SK-N-SH (cell line): Measurements from ENCODE around the gene NACC1. TPM values are rescaled to one million over a fixed set of nuclear protein-coding genes. Genes with fewer than 3 reads are reported as not detected.

Source experiments
- CTCF ChIA-PET: fragments of 300-600, 350-600 bp; formaldehyde crosslinking; extraction: SDS; loops from one replicate; lab custom pipeline; 2021; lab: Yijun Ruan, JAX
- POLR2A ChIA-PET: fragments of 350-600 bp; sonication (Branson Sonifier 250); formaldehyde crosslinking; extraction: SDS; loops from one replicate; lab custom pipeline; 2020; ENCODE audit warnings: antibody characterized with exemption, inconsistent platforms; lab: Yijun Ruan, JAX
- DNase-seq: peaks from one replicate; pipeline ENCODE4 v3.0.0; 2012
- H2AFZ ChIP-seq: fragments of 200-600 bp; sonication (generic); 2 replicates; pipeline ENCODE4 v1.8.1; 2016; ENCODE audit warnings: antibody characterized with exemption, mild to moderate bottlenecking, low read depth
- H3F3A ChIP-seq: fragments of 200-600 bp; sonication (generic); replicated peaks from 2 replicates; pipeline ENCODE3; 2016; ENCODE audit warnings: antibody characterized with exemption, mild to moderate bottlenecking; ENCODE audit not compliant: insufficient read depth
- H3K27ac ChIP-seq, 2 experiments: fragments of 200-500 bp in 1 of 2; fragments of 200-600 bp in 1 of 2; sonication (Bioruptor generic) in 1 of 2; sonication (generic), shearing (Covaris generic) in 1 of 2; 2 replicates each; pipeline versions ENCODE4 v1.5.1 to v1.6.1; 2014 to 2016; ENCODE audit warnings: low read depth in 2 of 2, inconsistent platforms in 1 of 2, low read length in 1 of 2, mild to moderate bottlenecking in 1 of 2, mixed read lengths in 1 of 2
- H3K27me3 ChIP-seq: fragments of 200-600 bp; sonication (generic), shearing (Covaris generic); 2 replicates; pipeline ENCODE4 v1.6.1; 2016; ENCODE audit warnings: mixed run types; ENCODE audit not compliant: insufficient read depth
- H3K36me3 ChIP-seq, 2 experiments: fragments of 200-500 bp in 1 of 2; fragments of 200-600 bp in 1 of 2; sonication (Bioruptor generic) in 1 of 2; sonication (generic) in 1 of 2; replicated peaks in 1 of 2; 2 replicates each; pipeline versions ENCODE3 to v1.5.1; 2014 to 2016; ENCODE audit warnings: low read length in 1 of 2, mild to moderate bottlenecking in 1 of 2; ENCODE audit not compliant: insufficient read depth in 2 of 2, control insufficient read depth in 1 of 2
- H3K4me1 ChIP-seq, 2 experiments: fragments of 200-500 bp in 1 of 2; fragments of 200-600 bp in 1 of 2; sonication (Bioruptor generic) in 1 of 2; sonication (generic), shearing (Covaris generic) in 1 of 2; 2 replicates each; pipeline versions ENCODE4 v1.5.1 to v1.6.1; 2014 to 2016; ENCODE audit warnings: low read depth in 1 of 2, low read length in 1 of 2, mixed run types in 1 of 2; ENCODE audit not compliant: insufficient read depth in 2 of 2, control insufficient read depth in 1 of 2
- H3K4me2 ChIP-seq: fragments of 200-600 bp; sonication (generic), shearing (Covaris generic); 2 replicates; pipeline ENCODE4 v1.6.1; 2017; ENCODE audit warnings: mixed run types
- H3K4me3 ChIP-seq, 2 experiments: fragments of 200-500 bp in 1 of 2; fragments of 200-600 bp in 1 of 2; sonication (Bioruptor generic) in 1 of 2; sonication (generic), shearing (Covaris generic) in 1 of 2; 2 replicates each; pipeline versions ENCODE4 v1.5.1 to v1.8.1; 2014 to 2016; ENCODE audit warnings: low read depth in 2 of 2, inconsistent platforms in 1 of 2, low read length in 1 of 2, mild to moderate bottlenecking in 1 of 2, mixed read lengths in 1 of 2, moderate library complexity in 1 of 2
- H3K79me2 ChIP-seq: fragments of 200-600 bp; sonication (generic); 2 replicates; pipeline ENCODE4 v1.8.1; 2017; ENCODE audit warnings: mild to moderate bottlenecking; ENCODE audit not compliant: insufficient read depth
- H3K9ac ChIP-seq: fragments of 200-600 bp; sonication (generic); 2 replicates; pipeline ENCODE4 v1.6.1; 2017; ENCODE audit warnings: mixed run types
- H3K9me2 ChIP-seq: fragments of 200-600 bp; sonication (generic); 2 replicates; pipeline ENCODE4 v1.6.1; 2017; ENCODE audit warnings: mixed run types
- H3K9me3 ChIP-seq: fragments of 200-600 bp; sonication (generic); 2 replicates; pipeline ENCODE4 v1.6.1; 2017; ENCODE audit warnings: mixed run types, mild to moderate bottlenecking, moderate library complexity
- H4K20me1 ChIP-seq: fragments of 200-600 bp; sonication (generic); 2 replicates; pipeline ENCODE4 v1.6.1; 2017; ENCODE audit warnings: mild to moderate bottlenecking, mixed run types; ENCODE audit not compliant: insufficient read depth
- CHD2 ChIP-seq: fragments of 150-350 bp; IDR thresholded peaks from 2 replicates; pipeline ENCODE4 v1.6.1; 2018; ENCODE audit warnings: low read length; ENCODE audit not compliant: partially characterized antibody
- CTCF ChIP-seq: fragments of 200-600 bp; sonication (generic); IDR thresholded peaks from 2 replicates; pipeline ENCODE4 v1.6.1; 2017; ENCODE audit warnings: antibody characterized with exemption, mild to moderate bottlenecking, moderate library complexity
- EP300 ChIP-seq, 2 experiments: IDR thresholded peaks; 2 replicates each; pipeline versions ENCODE4 v1.4.0 to v1.6.1; 2012; ENCODE audit warnings: borderline replicate concordance in 1 of 2, low read depth in 1 of 2, low read length in 1 of 2
- FOXJ3 ChIP-seq: sonication (generic); formaldehyde crosslinking; IDR thresholded peaks from 2 replicates; pipeline ENCODE4 v1.5.1; 2020; ENCODE audit warnings: mild to moderate bottlenecking, missing genetic modification reagents
- FOXM1 ChIP-seq: IDR thresholded peaks from 2 replicates; pipeline ENCODE4 v1.4.0; 2012; ENCODE audit warnings: low read depth, mild to moderate bottlenecking
- IRF3 ChIP-seq: fragments of 150-350 bp; IDR thresholded peaks from 2 replicates; pipeline ENCODE4 v1.6.1; 2016; ENCODE audit warnings: mild to moderate bottlenecking, low read depth, low read length
- MXI1 ChIP-seq: IDR thresholded peaks from 2 replicates; pipeline ENCODE4 v1.6.1; 2012; ENCODE audit warnings: mild to moderate bottlenecking, low read depth, low read length, improper control_type of control experiment
- PBX3 ChIP-seq: IDR thresholded peaks from 2 replicates; pipeline ENCODE4; 2012
- RAD21 ChIP-seq: IDR thresholded peaks from 2 replicates; pipeline ENCODE4 v1.6.1; 2012; ENCODE audit warnings: mild to moderate bottlenecking, low read length
- RCOR1 ChIP-seq: fragments of 150-350 bp; IDR thresholded peaks from 2 replicates; pipeline ENCODE4 v1.6.1; 2017; ENCODE audit warnings: antibody characterized with exemption, low read length
- RFX5 ChIP-seq: IDR thresholded peaks from 2 replicates; pipeline ENCODE4 v1.6.1; 2012; ENCODE audit warnings: mild to moderate bottlenecking, improper control_type of control experiment, low read length
- RXRA ChIP-seq: IDR thresholded peaks from 2 replicates; pipeline ENCODE4 v1.4.0; 2012; ENCODE audit warnings: low read depth, mild to moderate bottlenecking, borderline replicate concordance
- SMC3 ChIP-seq: IDR thresholded peaks from 2 replicates; pipeline ENCODE4 v1.6.1; 2012; ENCODE audit warnings: low read depth, low read length, improper control_type of control experiment
- TCF12 ChIP-seq: IDR thresholded peaks from 2 replicates; pipeline ENCODE4 v1.4.0; 2012
- TEAD4 ChIP-seq: IDR thresholded peaks from 2 replicates; pipeline ENCODE4 v1.4.0; 2012; ENCODE audit warnings: mild to moderate bottlenecking, borderline replicate concordance; ENCODE audit not compliant: insufficient read depth
- YY1 ChIP-seq: IDR thresholded peaks from 2 replicates; pipeline ENCODE4 v1.4.0; 2012; ENCODE audit warnings: low read depth, mild to moderate bottlenecking
- WGBS: methylation state at CpG from one replicate; pipeline ENCODE4 v1.1.6; 2017; ENCODE audit warnings: low lambda C conversion rate; 5-methylcytosine and 5-hydroxymethylcytosine counted together
- polyA plus RNA-seq, 3 experiments: library from polyadenylated mRNA; depleted of rRNA; stranded (reverse); fragments of >200 nt; gene quantifications; 2 replicates each; pipeline ENCODE4 v1.2.3, GENCODE V29; 2012
- TF ChIP-seq, protein P1 (sequence below): IDR thresholded peaks from 2 replicates; pipeline ENCODE4 v1.4.0; 2012; ENCODE audit warnings: low read depth
- TF ChIP-seq, protein P2 (sequence below): IDR thresholded peaks from 2 replicates; pipeline ENCODE4 v1.4.0; 2012; ENCODE audit warnings: low read depth, borderline replicate concordance

Gene NACC1
- polyA plus RNA-seq, 1 of the 3 experiments (the other 2 are of a cell fraction): 127 TPM

GRCh38 chr19:13092606-13093235 is 25.3 kb upstream of the NACC1 start (continued):
- TF ChIP-seq CHD2: no peak

- DNase-seq: peak; percentile 92
- Histone ChIP-seq H3K9ac (no peak overlapping the region), H3K36me3 (peaks cover 0 to 5% of the 10 kb centered on the region in 2 experiments), H3K27ac (peak overlapping the region; percentile 27 to 99; a peak in 3 of 4 replicates), H3K27me3 (no peaks in the 10 kb centered on the region), H3K79me2 (no peaks in the 10 kb centered on the region), H3F3A (no peaks in the 10 kb centered on the region), H2AFZ (no peak overlapping the region), H4K20me1 (no peaks in the 10 kb centered on the region), H3K4me1 (peaks cover 19 to 76% of the 10 kb centered on the region in 2 experiments), H3K4me3 (no peak overlapping the region; a peak in 1 of 4 replicates), H3K4me2 (no peak overlapping the region), H3K9me3 (no peaks in the 10 kb centered on the region), H3K9me2 (no peaks in the 10 kb centered on the region)
- TF ChIP-seq SMC3 (peak; percentile 91), RAD21 (peak; percentile 98), MXI1 (no peak), CHD2 (no peak), CTCF (peak; percentile 88), YY1 (no peak)
- 23% methylated on average over 8 of the region's 12 CpGs for WGBS
- POLR2A ChIA-PET: interaction anchor here (0.9 to 1.9 kb wide), 7 partner anchors 32 to 128 kb away, joined by 3 to 12 read pairs (median 4); no protein-coding TSS in a partner anchor
- CTCF ChIA-PET: interaction anchor here (0.5 to 9.2 kb wide), 44 partner anchors 8 to 256 kb away, joined by 3 to 603 read pairs (median 6); partner anchors contain the start of genes DAND5, DNASE2, FARSA and LYL1
Observed at GRCh38 chr19:13093407-13094105, 24.5 kb upstream of the NACC1 start.

DNA sequence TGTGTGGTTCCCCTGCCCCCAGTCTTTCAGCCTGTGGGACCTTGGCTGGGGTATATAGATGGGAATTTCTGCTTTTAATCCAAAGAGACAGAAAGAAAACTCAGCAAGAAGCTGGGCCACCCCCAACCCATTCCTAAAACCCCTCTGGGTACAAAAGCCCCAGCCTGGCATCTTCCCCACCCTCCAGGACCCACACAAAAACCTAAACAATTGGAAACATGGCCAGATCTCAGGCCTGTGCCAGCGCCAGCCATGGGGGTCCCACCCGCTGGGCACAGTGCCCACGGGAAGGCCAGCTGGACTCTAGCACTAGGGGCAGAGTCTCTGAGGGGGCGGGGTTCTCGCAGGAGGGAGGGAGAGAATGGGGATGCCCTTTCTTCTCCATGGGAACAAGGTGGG is 24.0 kb upstream of the NACC1 start:
- Histone ChIP-seq H3K27ac (peak overlapping the region; percentile 27 to 99; a peak in 3 of 4 replicates), H3K9me2 (no peaks in the 10 kb centered on the region), H3K79me2 (no peaks in the 10 kb centered on the region; the same call in 1 of the 2 replicates), H3F3A (no peaks in the 10 kb centered on the region), H3K27me3 (no peaks in the 10 kb centered on the region), H3K4me2 (no peak overlapping the region), H4K20me1 (no peaks in the 10 kb centered on the region), H3K9me3 (no peaks in the 10 kb centered on the region), H3K4me1 (peaks cover 19 to 72% of the 10 kb centered on the region in 2 experiments), H3K4me3 (no peak overlapping the region; a peak in 1 of 4 replicates), H3K36me3 (peaks cover 0 to 11% of the 10 kb centered on the region in 2 experiments), H3K9ac (no peak overlapping the region), H2AFZ (no peak overlapping the region)
- ChIA-PET CTCF (interaction anchor here (0.7 to 9.2 kb wide), 38 partner anchors 8 to 257 kb away, joined by 3 to 603 read pairs (median 7); partner anchors contain the start of genes DAND5, DNASE2, FARSA and LYL1), POLR2A (interaction anchor here (0.5 to 1.9 kb wide), 9 partner anchors 33 to 175 kb away, joined by 3 to 12 read pairs (median 4); partner anchors contain the start of gene SYCE2)
- DNase-seq: peak; percentile 87
- 0% methylated on average over 2 of the region's 5 CpGs for WGBS
- no peak for TF ChIP-seq IRF3
- no peak for TF ChIP-seq RXRA
- TF ChIP-seq, protein P1, sequence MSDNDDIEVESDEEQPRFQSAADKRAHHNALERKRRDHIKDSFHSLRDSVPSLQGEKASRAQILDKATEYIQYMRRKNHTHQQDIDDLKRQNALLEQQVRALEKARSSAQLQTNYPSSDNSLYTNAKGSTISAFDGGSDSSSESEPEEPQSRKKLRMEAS: no peak
- TF ChIP-seq SMC3: no peak; the same call in 1 of the 2 replicates
- TF ChIP-seq, protein P2, sequence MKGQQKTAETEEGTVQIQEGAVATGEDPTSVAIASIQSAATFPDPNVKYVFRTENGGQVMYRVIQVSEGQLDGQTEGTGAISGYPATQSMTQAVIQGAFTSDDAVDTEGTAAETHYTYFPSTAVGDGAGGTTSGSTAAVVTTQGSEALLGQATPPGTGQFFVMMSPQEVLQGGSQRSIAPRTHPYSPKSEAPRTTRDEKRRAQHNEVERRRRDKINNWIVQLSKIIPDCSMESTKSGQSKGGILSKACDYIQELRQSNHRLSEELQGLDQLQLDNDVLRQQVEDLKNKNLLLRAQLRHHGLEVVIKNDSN: no peak
- no peak for TF ChIP-seq EP300 (IDR thresholded peaks at IDR 0.05; ENCODE audit: borderline replicate concordance in 1 of 2, low read depth in 1 of 2, low read length in 1 of 2)
- TF ChIP-seq FOXJ3: no peak
- no peak for TF ChIP-seq FOXM1
- TF ChIP-seq RAD21: no peak
- TF ChIP-seq RFX5: no peak
- no peak for TF ChIP-seq TEAD4
- no peak for TF ChIP-seq PBX3
- TF ChIP-seq TCF12: no peak
- TF ChIP-seq RCOR1: no peak; the same call in 1 of the 2 replicates
